Right atrium auricular region (tissue), 2 donors: ENCODE results near the gene TUBA3D. TPM values are rescaled to one million over a fixed set of nuclear protein-coding genes. Genes with fewer than 3 reads are reported as not detected.
"Not testable (repeated sequence)": the region's sequence is repeated elsewhere in the genome, so short reads cannot be mapped to it uniquely, and the experiment has no call there.

Experiments used
- DNase-seq: peaks from one replicate; pipeline ENCODE4 v3.0.0-alpha.2; 2019; ENCODE audit warnings: low spot score
- H3K27ac ChIP-seq, 2 donors: fragments of 200-600 bp; sonication (generic); 1 replicate in 1 of 2; 2 replicates in 1 of 2; pipeline ENCODE4 v1.5.1; 2016 to 2019
- H3K27me3 ChIP-seq, 2 donors: fragments of 200-600 bp; sonication (generic); one replicate each; pipeline versions ENCODE4 v1.5.1 to v1.6.0; 2017 to 2019
- H3K36me3 ChIP-seq: fragments of 200-600 bp; sonication (generic); one replicate; pipeline ENCODE4 v1.5.1; 2016
- H3K4me1 ChIP-seq, 2 donors: fragments of 200-600 bp; sonication (generic); one replicate each; pipeline versions ENCODE4 v1.5.1 to v1.6.0; 2017 to 2019
- H3K4me3 ChIP-seq, 2 donors: fragments of 200-600 bp; sonication (generic); 1 replicate in 1 of 2; 2 replicates in 1 of 2; pipeline ENCODE4 v1.5.1; 2017 to 2019; ENCODE audit warnings: mild to moderate bottlenecking in 1 of 2, moderate library complexity in 1 of 2
- H3K9me3 ChIP-seq, 2 donors: fragments of 200-600 bp; sonication (generic); one replicate each; pipeline ENCODE4 v1.5.1; 2019
- total RNA-seq, 2 donors: library from RNA; depleted of rRNA; stranded (reverse); fragments of >200 nt; gene quantifications; one replicate each; pipeline ENCODE4 v1.1.0, GENCODE V29; 2016

Gene TUBA3D
- total RNA-seq, 2 donors from 2014 or later = 13.0 to 34.2 TPM

- H3K36me3 ChIP-seq, DNase-seq, H3K27me3 ChIP-seq, H3K27ac ChIP-seq, H3K4me3 ChIP-seq, H3K4me1 ChIP-seq, H3K9me3 ChIP-seq: not testable (repeated sequence)
Measured at GRCh38 chr2:131467722-131468121, 8.2 kb upstream of the TUBA3D start.

GRCh38 chr2:131470944-131471343, 5.0 kb upstream of the TUBA3D start:
- H3K4me1 ChIP-seq, H3K9me3 ChIP-seq, H3K27me3 ChIP-seq, DNase-seq, H3K27ac ChIP-seq, H3K36me3 ChIP-seq, H3K4me3 ChIP-seq: not testable (repeated sequence)

- not testable (repeated sequence) for H3K27me3 ChIP-seq, DNase-seq, H3K4me1 ChIP-seq, H3K9me3 ChIP-seq, H3K27ac ChIP-seq, H3K36me3 ChIP-seq, H3K4me3 ChIP-seq
Measured at GRCh38 chr2:131471624-131472023, 4.3 kb upstream of the TUBA3D start.

- H3K27ac ChIP-seq, H3K4me1 ChIP-seq, H3K4me3 ChIP-seq, H3K9me3 ChIP-seq, H3K27me3 ChIP-seq, H3K36me3 ChIP-seq: not testable (repeated sequence)
- peak; percentile 54 for DNase-seq
Measured at GRCh38 chr2:131473266-131473665, 2.7 kb upstream of the TUBA3D start.

GRCh38 chr2:131476363-131476762, 444 bp downstream of the TUBA3D start:
- H3K4me1 ChIP-seq, H3K4me3 ChIP-seq, H3K9me3 ChIP-seq, H3K36me3 ChIP-seq, H3K27ac ChIP-seq, H3K27me3 ChIP-seq: not testable (repeated sequence)
- peak; percentile 30 for DNase-seq

GRCh38 chr2:131477227-131477626, 1.3 kb downstream of the TUBA3D start:
- DNase-seq, H3K27me3 ChIP-seq, H3K9me3 ChIP-seq, H3K27ac ChIP-seq, H3K36me3 ChIP-seq, H3K4me3 ChIP-seq, H3K4me1 ChIP-seq: not testable (repeated sequence)

- DNase-seq = peak; percentile 80
- not testable (repeated sequence) for H3K27me3 ChIP-seq
- H3K27ac ChIP-seq = peak overlapping the region in 1 of 2 donors; percentile 43
Measured at GRCh38 chr2:131478074-131478849, 2.3 kb downstream of the TUBA3D start.

GRCh38 chr2:131478850-131479461, 3.0 kb downstream of the TUBA3D start:
- H3K4me1 ChIP-seq, DNase-seq, H3K36me3 ChIP-seq, H3K4me3 ChIP-seq, H3K9me3 ChIP-seq, H3K27me3 ChIP-seq: not testable (repeated sequence)
- H3K27ac ChIP-seq = peak overlapping the region in 1 of 2 donors; percentile 43

More at GRCh38 chr2:131478074-131478849, 2.3 kb downstream of the TUBA3D start:
- not testable (repeated sequence) for H3K4me3 ChIP-seq, H3K9me3 ChIP-seq, H3K4me1 ChIP-seq, H3K36me3 ChIP-seq

- DNase-seq, H3K4me3 ChIP-seq, H3K27ac ChIP-seq: not testable (repeated sequence)
Measured at GRCh38 chr2:131480351-131480750, 4.4 kb downstream of the TUBA3D start.

GRCh38 chr2:131482506-131483155, 6.7 kb downstream of the TUBA3D start:
- DNase-seq, H3K9me3 ChIP-seq, H3K36me3 ChIP-seq, H3K4me3 ChIP-seq, H3K27ac ChIP-seq, H3K4me1 ChIP-seq, H3K27me3 ChIP-seq: not testable (repeated sequence)

More at GRCh38 chr2:131480351-131480750, 4.4 kb downstream of the TUBA3D start:
- H3K36me3 ChIP-seq, H3K27me3 ChIP-seq, H3K9me3 ChIP-seq, H3K4me1 ChIP-seq: not testable (repeated sequence)

- H3K9me3 ChIP-seq, H3K27me3 ChIP-seq, H3K4me3 ChIP-seq, H3K27ac ChIP-seq, H3K4me1 ChIP-seq, H3K36me3 ChIP-seq, DNase-seq: not testable (repeated sequence)
Measured at GRCh38 chr2:131483981-131484820, 8.3 kb downstream of the TUBA3D start.

GRCh38 chr2:131484906-131485460, 9.1 kb downstream of the TUBA3D start:
- not testable (repeated sequence) for H3K9me3 ChIP-seq, H3K27me3 ChIP-seq, H3K4me1 ChIP-seq, H3K36me3 ChIP-seq, H3K27ac ChIP-seq, H3K4me3 ChIP-seq, DNase-seq

- H3K4me1 ChIP-seq = peaks cover 0 to 15% of the 10 kb centered on the region in 2 donors
- not testable (repeated sequence) for DNase-seq, H3K27ac ChIP-seq, H3K9me3 ChIP-seq, H3K4me3 ChIP-seq, H3K27me3 ChIP-seq, H3K36me3 ChIP-seq
Measured at GRCh38 chr2:131486201-131486902, 10.4 kb downstream of the TUBA3D start.
